SK-N-DZ (cell line): Measurements from ENCODE around the gene SOX9.
"Not testable (repeated sequence)": the region's sequence is repeated elsewhere in the genome, so short reads cannot be mapped to it uniquely, and the experiment has no call there.

ENCODE experiments used
- DNase-seq: peaks from one replicate; pipeline ENCODE4 v3.0.0-alpha.2; 2015; ENCODE audit warnings: low spot score

Gene SOX9

DNA sequence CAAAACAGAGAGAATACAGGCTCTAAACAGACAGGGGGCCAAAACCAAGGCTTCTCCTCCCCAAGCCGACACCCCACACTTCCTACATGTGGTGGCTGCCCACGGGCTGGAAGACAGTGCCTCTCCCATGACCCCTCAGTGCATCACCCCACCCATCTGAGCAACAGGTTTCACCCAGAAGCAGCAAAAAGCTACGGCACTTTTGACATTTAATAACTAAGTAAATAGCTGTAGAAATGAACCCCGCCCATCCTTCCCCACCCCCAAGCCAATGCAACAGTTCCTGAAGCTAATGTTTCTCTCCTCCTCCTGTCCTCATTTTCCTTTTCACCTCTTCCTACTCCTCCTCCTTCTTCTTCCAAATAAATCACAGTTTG is 9.9 kb upstream of the SOX9 start:
- DNase-seq, result no peak

DNA sequence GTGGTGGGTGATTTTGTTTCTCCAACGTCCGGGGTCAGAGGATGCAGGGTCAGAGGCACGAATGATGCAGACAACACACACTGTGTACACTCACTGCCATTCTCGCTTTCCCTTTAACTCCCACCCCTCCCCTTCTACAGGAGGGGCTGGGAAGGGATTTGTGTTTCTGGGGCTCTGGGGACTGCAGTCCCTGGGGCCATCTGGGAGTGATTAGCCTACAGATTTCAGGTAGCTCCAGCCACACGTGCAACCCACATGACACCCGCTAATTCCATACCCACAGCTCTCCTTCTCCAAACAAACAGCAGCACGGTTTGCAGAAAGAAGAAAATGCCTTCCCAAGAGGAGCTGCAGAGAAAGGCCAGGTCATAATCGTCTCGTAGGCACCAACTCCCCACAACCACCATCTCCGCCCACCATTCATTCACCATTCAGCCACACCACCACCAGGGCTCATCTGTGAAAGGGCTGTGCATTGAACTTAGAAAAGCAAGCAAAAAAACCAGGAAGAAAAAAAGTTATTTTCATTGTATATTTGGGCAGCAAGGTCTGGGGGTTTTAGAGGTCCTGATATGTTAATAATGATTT is 9.4 kb upstream of the SOX9 start:
- peak; percentile 52 for DNase-seq

DNA sequence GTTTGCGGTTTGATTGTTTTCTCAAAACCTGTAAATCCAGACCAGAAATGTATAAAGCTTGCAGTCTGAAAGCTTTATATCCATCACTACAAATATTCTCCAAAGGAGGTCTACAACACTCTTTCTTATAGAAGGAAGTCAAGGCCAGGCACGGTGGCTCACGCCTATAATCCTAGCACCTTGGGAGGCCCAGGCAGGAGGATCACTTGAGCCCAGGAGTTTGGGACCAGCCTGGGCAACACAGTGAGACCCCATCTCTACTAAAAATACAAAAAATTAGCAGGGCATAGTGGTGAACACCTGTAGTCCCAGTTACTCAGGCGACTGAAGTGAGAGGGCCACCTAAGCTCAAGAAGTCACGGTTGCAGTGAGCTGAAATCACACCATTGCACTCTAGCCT is 8.9 kb upstream of the SOX9 start:
- DNase-seq, result not testable (repeated sequence)

DNA sequence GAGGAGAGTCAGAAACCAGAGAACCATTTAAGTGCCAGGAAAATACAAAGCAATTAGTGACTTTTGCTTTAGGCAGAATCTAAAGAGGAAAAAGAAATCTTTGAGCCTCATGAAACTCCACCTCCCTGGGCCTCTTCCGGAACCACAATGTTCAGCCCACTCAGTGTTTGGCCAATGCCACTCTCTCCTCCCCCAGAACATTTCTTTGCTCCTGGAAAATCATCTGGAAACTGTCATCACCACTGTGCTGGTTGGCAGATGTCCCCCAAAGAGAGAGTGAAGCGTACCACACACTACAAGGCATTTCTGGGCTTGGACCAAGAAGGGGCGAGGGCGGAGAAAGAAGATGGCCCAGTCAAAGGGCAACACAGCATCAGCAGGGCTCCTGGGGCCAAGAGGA is 7.1 kb upstream of the SOX9 start:
- DNase-seq, result no peak

DNA sequence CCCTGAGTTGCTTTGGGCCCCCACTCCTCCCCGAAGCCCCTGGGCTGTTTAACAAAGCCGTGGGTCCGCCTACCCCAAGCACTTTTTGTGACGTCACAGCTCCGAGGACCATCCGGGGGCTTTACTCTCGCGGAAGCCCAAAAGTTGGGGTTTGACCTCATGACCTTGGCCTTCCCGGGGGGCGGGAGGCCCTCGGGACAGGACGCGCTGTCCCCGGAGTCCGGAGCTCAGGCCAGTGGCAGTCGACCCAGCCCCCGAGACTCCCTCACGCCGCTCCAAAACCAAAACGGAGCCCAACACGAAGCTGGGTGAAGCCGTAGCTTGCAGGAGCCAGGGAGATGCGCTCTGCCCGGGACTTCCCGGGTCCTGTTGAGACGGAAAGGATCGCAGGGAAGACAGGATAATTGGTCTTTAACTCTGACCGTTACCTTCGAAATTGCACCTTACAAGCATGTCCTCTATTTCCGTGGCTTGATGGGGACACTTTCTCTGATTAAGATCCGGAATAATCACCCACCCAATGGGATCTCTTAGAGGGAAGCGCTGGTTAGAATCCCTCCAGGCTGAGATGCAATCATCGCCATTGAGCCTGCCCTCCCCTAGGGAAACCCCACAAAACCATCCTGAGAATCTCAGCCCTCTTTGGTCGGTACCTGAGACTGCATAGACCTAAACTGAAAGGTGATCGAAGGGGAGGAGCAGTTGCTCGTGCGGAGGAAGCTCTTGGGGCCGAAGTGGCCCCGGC is 4.9 kb upstream of the SOX9 start:
- no peak for DNase-seq

DNA sequence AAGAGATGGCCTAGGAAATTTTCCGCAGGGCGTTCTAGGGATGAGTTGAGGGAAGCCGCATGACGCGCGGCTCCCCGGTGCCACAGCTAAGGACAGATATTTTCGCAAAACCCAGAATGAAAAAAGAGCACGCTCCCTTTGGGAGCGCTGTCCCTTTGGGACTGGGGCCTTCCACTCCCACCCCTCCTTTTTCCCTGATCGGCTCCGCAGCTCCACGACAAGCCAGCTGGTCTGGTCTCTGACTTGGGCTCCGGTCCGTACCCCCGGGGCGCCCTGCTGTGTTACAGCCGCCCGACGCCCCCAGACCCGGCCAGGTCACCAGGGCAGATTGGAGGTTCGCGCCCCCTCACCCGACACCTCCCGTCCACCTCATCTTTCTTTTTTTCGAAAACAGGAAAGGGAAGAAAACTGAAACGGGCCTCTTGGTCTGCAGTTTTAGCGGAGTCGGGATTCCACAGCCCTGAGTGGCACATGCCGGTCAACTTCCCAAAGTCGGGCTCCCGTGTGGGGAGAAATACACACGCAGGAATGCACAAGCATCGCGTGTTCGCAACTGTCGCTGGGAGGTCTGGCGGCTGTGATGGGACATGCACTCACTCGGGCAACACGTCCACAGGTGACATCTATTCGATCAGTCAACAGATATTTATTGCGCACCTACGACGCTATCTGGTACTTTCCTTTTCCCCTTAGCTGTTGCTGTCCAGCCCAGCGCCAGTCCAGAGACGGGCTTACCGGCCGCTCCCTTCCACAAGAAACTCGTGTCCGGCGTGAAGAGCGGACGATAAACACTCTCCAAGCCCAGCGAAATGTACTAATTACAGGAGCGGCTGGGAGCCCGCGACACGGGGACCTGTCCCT is 3.9 kb upstream of the SOX9 start:
- DNase-seq, result no peak

DNA sequence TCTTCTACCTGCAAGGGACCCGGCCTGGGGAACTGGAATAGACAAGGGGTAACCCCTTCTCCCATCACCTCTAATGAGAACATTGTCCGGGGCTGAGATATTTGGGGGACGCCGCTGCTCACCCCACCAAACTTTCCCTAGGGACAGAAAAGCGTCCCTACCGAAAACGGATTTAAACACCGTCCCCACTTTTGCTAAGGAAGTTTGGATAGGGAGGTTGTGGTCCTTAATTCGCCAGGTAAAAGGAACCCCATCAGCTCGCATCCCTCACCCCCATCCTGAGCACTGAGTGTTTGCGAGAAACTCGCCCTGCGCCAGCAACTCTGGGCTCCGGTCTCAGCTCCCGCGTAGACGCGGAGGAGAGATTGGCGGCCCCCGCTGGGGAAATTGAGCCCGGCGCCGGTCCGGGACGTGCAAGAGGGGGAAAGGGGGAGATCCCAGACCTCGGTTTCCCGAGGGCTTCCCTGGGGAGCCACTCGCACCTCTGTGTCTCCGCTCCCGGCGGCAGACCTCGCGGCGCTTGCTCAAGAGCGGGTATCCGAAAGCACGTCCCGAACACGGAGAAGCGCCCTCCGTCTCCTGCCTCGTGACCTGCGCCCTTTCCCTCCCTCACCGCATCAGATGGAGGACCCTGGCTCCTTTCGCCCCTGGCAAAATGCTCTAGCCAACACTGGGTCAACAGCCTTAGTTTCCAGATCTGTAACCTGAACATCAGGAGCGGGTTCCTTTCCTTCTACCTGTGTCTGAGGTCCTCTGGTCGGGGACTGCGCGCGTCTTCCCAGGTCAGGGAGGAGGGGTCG is 3.1 kb upstream of the SOX9 start:
- no peak for DNase-seq

DNA sequence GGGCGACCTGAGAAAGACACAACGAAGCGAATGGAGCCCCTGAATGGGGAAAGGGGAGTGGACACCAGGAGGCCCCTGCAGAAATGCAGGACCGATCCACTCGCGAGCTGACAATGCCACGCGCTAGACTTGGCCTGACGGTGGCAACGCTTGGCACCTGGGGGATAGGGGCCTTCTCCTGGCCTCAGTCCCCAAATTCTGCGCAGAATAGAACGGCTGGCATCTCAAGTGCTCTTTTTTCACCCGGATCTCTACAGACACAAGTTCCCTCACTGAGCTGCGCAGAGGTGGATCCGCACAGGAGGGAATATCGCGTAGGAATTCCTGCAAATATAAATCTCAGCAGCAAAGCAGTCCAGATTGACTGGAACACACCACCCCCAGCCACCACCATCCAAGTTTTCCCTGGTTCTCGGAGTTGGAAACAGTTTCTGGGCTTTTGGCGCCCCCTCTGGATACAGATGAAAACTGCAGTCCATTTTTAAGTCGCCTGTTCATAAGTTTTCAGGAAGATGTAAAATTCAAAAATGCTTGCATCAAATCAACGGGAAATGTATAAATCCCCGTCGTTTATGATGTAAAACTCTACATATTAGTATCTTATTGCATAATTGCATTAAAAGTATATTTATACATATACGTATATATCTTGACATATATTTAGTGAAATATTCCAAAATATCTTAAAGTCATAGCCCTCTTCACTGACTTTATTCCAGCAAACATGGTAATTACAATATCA is 2.3 kb upstream of the SOX9 start:
- peak; percentile 71 for DNase-seq

DNA sequence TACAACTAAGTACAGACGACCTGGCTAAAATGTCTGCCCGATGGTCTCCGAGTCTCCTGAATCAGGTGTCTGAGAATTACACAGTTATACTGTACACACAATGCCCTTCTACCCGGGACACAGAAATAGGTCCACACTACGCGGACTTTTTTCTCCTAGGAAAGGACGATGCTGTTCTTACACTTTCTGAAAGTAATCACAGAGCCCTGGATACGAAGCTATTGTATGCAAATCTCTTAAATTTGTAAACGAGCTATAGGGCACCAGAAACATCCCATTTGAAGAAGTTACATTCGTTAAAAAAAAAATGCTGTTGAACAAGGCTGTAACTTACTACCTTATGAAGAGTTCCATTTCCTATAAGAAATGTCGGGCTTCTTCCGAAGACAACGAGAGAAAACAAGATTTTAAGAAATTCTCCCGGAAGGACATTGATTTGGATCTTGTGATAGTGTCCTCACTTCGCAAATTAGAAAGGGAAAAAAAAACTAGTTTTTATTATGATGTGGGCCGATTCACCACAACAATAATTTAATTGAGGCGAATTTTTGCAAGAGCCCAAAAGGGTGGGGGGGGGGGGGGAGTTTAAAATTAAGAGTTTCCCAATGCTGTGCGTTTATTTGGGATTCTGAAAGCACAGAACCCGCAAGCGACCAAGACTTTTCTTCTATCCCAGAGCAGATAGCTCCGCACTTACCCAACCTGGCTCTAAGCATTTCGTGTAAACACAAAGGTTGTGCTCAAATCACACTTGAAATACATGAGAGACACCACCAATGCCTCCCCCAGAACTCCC is 1.5 kb upstream of the SOX9 start:
- no peak for DNase-seq

DNA sequence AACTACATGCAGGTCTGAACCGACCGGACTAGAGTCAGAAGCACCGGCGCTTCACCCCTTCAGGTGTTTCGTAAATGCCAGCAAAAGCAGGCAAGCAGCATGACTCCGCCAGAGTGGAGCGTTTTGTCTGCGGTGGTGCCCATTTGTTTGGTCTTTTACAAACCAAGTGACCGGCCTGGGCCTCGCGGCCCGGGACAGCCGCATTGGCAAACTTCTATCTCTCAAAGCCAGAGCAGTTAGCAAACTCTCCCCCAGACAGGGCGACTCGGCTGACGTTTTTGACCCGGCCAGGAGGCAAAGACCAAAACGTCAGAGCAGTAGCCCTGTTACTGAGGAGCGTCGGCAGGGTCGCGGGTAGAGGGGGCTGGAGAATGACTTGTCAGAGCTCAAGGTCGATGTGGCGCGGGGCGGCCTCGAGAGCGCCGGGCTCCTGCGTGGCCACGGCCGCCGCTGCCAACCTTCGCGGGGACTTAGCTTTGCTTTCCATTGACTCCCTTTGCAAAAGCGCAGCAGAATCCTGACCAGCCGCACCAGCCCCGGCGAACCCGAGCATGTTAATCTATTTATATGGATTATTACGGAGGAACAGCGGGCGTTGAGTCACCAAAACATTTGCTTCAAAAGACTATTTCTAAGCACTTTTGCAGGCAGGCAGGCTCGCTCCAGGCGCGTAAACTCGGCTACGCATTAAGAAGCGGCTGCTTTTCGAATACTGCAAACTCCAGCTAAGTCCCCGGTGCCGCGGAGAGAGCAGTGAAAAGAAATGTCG is 763 bp upstream of the SOX9 start:
- DNase-seq, result peak; percentile 42

DNA sequence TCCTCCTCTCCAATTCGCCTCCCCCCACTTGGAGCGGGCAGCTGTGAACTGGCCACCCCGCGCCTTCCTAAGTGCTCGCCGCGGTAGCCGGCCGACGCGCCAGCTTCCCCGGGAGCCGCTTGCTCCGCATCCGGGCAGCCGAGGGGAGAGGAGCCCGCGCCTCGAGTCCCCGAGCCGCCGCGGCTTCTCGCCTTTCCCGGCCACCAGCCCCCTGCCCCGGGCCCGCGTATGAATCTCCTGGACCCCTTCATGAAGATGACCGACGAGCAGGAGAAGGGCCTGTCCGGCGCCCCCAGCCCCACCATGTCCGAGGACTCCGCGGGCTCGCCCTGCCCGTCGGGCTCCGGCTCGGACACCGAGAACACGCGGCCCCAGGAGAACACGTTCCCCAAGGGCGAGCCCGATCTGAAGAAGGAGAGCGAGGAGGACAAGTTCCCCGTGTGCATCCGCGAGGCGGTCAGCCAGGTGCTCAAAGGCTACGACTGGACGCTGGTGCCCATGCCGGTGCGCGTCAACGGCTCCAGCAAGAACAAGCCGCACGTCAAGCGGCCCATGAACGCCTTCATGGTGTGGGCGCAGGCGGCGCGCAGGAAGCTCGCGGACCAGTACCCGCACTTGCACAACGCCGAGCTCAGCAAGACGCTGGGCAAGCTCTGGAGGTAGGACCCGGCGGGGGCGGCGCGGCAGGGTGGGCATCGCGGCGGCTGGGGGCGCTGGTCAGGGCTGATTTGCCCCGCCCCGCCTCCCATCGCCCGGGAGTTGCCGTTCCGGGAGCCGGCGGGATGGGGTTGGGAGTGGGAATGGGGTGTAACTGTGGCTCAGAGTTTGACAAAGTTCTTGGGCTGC is 567 bp downstream of the SOX9 start:
- DNase-seq, result peak; percentile 31

DNA sequence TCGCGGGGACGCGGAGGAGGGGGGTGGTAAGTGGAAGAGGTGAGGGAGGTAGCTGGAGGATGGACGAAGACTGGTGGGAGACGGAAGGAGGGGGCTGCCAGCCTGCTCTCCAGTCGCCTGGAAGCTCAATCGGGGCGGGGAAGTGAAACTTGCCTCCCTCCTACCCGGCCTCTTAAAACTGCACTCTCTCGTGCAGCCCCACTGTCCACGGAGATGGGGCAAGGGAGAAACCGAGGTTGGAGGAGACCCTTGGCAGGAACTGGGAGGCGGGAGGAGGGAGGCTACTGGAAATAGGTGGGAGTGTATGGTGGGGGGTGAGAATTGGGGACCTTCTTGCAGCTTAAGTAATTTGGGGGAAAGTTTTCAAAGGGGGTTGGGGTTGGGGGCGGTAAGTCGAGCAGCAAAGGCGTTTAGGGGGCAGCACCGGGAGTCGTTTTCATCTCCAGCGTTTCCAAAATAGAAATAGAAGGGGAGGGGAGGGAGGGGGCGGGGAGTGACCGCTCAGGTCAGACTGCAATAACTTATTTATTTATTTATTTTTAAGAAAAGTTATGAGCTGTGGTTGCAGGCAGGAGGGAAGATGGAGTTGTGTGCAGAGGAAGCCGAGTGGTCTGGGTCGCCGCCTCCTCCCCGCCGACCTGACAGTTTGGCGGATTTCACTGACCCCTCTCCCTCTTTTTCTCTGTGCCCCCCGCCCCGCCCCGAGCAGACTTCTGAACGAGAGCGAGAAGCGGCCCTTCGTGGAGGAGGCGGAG is 1.4 kb downstream of the SOX9 start:
- DNase-seq, result peak; percentile 17

DNA sequence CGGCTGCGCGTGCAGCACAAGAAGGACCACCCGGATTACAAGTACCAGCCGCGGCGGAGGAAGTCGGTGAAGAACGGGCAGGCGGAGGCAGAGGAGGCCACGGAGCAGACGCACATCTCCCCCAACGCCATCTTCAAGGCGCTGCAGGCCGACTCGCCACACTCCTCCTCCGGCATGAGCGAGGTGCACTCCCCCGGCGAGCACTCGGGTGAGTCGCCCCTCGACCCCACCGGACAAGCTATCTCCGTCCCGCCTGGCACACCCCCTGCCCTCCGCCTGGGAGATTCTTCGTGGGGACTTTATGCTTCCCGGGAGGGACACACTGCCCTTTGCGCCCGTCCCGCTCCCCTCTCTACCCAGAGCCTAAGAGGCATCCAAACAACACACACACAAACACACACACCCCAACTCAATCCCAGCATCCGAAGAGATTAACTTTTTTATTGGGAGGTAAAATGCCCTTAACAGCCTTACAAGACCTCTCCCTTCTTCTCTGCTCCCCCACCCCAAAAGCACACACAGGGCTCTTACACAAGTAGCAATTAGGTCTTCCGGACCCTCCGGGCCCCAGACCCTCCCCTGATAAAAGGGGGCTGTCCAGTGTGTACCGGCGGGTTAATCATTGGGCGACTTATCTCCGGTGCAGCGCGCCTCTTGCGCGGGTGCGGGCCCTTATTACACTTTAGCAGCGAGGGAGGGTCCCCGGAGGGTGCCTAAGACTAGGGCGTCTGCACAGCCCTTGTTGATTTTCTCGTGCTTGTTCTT is 2.1 kb downstream of the SOX9 start:
- DNase-seq, result peak; percentile 41

DNA sequence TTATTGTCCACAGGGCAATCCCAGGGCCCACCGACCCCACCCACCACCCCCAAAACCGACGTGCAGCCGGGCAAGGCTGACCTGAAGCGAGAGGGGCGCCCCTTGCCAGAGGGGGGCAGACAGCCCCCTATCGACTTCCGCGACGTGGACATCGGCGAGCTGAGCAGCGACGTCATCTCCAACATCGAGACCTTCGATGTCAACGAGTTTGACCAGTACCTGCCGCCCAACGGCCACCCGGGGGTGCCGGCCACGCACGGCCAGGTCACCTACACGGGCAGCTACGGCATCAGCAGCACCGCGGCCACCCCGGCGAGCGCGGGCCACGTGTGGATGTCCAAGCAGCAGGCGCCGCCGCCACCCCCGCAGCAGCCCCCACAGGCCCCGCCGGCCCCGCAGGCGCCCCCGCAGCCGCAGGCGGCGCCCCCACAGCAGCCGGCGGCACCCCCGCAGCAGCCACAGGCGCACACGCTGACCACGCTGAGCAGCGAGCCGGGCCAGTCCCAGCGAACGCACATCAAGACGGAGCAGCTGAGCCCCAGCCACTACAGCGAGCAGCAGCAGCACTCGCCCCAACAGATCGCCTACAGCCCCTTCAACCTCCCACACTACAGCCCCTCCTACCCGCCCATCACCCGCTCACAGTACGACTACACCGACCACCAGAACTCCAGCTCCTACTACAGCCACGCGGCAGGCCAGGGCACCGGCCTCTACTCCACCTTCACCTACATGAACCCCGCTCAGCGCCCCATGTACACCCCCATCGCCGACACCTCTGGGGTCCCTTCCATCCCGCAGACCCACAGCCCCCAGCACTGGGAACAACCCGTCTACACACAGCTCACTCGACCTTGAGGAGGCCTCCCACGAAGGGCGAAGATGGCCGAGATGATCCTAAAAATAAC is 3.0 kb downstream of the SOX9 start:
- DNase-seq, result no peak

DNA sequence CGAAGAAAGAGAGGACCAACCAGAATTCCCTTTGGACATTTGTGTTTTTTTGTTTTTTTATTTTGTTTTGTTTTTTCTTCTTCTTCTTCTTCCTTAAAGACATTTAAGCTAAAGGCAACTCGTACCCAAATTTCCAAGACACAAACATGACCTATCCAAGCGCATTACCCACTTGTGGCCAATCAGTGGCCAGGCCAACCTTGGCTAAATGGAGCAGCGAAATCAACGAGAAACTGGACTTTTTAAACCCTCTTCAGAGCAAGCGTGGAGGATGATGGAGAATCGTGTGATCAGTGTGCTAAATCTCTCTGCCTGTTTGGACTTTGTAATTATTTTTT is 3.6 kb downstream of the SOX9 start:
- DNase-seq, result no peak

DNA sequence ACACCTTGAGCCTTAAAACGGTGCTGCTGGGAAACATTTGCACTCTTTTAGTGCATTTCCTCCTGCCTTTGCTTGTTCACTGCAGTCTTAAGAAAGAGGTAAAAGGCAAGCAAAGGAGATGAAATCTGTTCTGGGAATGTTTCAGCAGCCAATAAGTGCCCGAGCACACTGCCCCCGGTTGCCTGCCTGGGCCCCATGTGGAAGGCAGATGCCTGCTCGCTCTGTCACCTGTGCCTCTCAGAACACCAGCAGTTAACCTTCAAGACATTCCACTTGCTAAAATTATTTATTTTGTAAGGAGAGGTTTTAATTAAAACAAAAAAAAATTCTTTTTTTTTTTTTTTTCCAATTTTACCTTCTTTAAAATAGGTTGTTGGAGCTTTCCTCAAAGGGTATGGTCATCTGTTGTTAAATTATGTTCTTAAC is 4.4 kb downstream of the SOX9 start:
- peak; percentile 36 for DNase-seq
